Measurements from ENCODE around the gene FAM53B. TPM values are rescaled to one million over a fixed set of nuclear protein-coding genes. Genes with fewer than 3 reads are reported as not detected.
A peak's percentile ranks its signal among the peaks of the same experiment; 100 is the strongest.

FAM53B gene
- total RNA-seq, 2 donors from 2014 or later = 43.3 to 45.2 TPM

DNA sequence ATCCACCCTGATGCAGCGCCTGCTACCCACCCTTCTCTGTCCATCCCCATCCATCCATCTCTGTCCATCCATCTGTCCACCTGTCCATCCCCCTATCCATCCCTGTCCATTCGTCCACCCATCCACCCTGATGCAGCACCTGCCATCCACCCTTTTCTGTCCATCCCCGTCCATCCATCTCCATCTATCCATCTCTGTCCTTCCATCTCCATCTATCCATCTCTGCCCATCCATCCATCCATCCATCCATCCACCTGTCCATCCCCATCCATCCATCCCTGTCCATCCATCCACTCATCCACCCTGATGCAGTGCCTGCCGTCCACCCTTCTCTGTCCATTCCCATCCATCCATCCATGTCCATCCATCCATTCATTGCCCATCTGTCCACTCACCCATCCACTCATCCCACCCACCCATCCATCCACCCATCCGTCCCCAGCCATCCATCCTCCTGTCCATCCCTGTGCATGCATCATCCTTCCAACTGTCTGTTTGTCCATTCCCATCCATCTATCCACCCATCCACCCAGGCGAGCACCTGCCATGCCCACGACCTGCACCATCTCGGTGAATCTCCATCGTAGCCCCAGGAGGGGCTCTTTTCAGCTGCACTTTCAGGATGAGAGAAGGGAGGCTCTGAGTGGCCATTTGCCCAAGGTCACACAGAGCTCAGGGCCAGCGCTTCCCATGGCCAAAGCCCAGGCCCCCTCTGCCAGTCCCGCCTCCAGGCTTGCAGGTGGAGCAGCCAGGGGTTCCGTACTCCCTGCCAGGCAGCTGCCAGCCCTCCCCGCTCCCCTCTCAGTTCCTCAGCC is 145.2 kb downstream of the FAM53B start:
- Histone ChIP-seq H3K36me3 (no peaks in the 10 kb centered on the region), H3K27ac (no peak overlapping the region), H3K9ac (ENCODE audit: low read depth in 2 of 2, low read length in 2 of 2) (no peak overlapping the region), H3K4me3 (no peak overlapping the region), H3K27me3 (no peaks in the 10 kb centered on the region), H3K4me1 (no peaks in the 10 kb centered on the region), H3K9me3 (no peaks in the 10 kb centered on the region)
- no peak for DNase-seq
- intact Hi-C loops (cut with DNase I) = no loop called here
- TF ChIP-seq, protein P1, sequence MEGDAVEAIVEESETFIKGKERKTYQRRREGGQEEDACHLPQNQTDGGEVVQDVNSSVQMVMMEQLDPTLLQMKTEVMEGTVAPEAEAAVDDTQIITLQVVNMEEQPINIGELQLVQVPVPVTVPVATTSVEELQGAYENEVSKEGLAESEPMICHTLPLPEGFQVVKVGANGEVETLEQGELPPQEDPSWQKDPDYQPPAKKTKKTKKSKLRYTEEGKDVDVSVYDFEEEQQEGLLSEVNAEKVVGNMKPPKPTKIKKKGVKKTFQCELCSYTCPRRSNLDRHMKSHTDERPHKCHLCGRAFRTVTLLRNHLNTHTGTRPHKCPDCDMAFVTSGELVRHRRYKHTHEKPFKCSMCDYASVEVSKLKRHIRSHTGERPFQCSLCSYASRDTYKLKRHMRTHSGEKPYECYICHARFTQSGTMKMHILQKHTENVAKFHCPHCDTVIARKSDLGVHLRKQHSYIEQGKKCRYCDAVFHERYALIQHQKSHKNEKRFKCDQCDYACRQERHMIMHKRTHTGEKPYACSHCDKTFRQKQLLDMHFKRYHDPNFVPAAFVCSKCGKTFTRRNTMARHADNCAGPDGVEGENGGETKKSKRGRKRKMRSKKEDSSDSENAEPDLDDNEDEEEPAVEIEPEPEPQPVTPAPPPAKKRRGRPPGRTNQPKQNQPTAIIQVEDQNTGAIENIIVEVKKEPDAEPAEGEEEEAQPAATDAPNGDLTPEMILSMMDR (IDR thresholded peaks at IDR 0.05) = no peak

DNA sequence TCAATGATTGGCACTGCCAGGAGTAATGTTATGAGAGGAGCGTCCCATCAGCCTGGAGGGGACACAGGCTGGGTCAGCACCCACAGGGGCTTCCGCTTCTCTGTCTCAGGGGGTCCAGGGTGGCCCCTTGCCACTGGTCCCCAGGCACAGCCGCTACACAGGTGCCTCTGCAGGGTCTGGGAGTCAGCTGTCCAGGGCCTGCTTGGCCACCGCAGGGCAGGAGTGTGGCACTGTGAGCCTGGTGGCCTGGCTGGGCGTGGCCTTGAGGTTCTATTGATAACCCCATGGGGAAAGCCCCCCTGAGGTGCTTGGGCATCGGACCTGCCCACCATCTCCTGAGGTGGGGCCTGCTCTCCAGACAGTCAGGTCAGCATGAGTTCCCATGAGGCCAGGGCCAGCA is 146.0 kb downstream of the FAM53B start:
- H3K27ac ChIP-seq = no peak overlapping the region
- intact Hi-C loops (cut with DNase I) = no loop called here
- H3K9ac ChIP-seq (ENCODE audit: low read depth in 2 of 2, low read length in 2 of 2) = no peak overlapping the region
- H3K9me3 ChIP-seq = no peaks in the 10 kb centered on the region
- H3K4me1 ChIP-seq = no peaks in the 10 kb centered on the region
- no peak overlapping the region for H3K4me3 ChIP-seq
- DNase-seq = no peak
- TF ChIP-seq, protein P1 (IDR thresholded peaks at IDR 0.05) = no peak
- no peaks in the 10 kb centered on the region for H3K27me3 ChIP-seq
- H3K36me3 ChIP-seq = no peaks in the 10 kb centered on the region

DNA sequence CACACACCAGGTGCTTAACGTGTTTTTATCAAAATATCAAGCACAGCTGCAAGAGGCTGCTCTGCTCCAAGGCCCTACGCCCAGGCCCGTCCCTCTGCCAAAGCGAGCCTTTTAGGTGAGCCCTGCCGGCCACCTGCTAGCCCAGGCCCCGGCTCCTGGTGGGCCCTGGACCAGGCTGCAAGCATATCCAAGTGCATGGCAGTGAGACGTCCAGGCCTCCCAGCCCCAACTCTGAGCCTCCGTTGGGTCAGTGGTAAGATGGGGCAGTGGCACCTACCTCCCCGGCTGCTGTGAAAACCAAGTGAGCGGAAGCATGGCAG is 146.4 kb downstream of the FAM53B start:
- H3K36me3 ChIP-seq = no peaks in the 10 kb centered on the region
- H3K4me3 ChIP-seq = no peak overlapping the region
- H3K4me1 ChIP-seq = no peaks in the 10 kb centered on the region
- H3K9ac ChIP-seq (ENCODE audit: low read depth in 2 of 2, low read length in 2 of 2) = no peak overlapping the region
- no peaks in the 10 kb centered on the region for H3K27me3 ChIP-seq
- H3K9me3 ChIP-seq = no peaks in the 10 kb centered on the region
- TF ChIP-seq, protein P1 (IDR thresholded peaks at IDR 0.05) = no peak
- no peak overlapping the region for H3K27ac ChIP-seq
- no peak for DNase-seq
- intact Hi-C loops (cut with DNase I) = no loop called here

DNA sequence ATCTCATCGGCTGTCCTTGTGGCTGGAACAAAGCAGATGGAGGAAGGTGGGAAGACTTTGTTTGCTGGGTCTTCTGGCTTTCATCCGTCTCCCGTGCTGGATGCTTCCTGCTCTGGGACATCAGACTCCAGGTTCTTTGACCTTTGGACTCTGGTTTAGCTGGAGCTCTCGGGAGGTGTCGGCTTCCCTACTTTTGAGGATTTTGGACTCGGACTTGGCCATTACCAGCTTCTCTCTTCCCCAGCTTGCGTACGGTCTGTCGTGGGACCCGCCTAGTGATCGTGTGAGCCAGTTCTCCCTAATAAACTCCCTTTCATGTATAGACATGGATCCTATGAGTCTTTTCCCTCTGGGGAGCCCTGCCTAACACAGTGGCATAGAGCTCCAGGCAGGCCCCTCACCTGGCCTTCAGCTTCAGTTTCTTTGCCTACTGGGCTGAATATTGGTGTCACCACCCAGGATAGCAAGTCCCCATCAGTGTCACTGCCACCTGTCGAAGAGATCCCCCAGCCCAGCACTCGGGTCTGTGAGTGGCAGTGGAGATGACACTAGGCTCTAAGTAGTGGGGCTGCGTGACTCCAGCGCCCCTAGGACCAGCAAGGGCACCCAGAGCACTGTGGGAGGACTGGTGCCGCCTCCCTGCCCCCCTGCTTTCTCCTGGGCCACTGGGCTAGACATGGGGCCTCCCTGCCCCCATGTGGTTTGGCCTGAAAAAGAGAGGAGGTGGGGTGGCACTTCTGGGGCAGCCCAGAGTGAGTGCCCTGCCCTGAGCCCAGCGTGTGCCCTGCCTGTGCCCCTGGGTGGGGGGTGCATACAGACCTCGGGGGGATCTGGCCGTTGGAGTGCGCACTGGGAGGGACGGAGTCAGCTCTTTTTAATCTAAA is 147.0 kb downstream of the FAM53B start:
- no peaks in the 10 kb centered on the region for H3K27me3 ChIP-seq
- TF ChIP-seq, protein P1 (IDR thresholded peaks at IDR 0.05) = no peak
- H3K27ac ChIP-seq = no peak overlapping the region
- no peaks in the 10 kb centered on the region for H3K36me3 ChIP-seq
- no peak overlapping the region for H3K9ac ChIP-seq (ENCODE audit: low read depth in 2 of 2, low read length in 2 of 2)
- intact Hi-C loops (cut with DNase I) = no loop called here
- peak; percentile 40 for DNase-seq
- H3K4me1 ChIP-seq = no peaks in the 10 kb centered on the region
- no peak overlapping the region for H3K4me3 ChIP-seq
- H3K9me3 ChIP-seq = no peaks in the 10 kb centered on the region

DNA sequence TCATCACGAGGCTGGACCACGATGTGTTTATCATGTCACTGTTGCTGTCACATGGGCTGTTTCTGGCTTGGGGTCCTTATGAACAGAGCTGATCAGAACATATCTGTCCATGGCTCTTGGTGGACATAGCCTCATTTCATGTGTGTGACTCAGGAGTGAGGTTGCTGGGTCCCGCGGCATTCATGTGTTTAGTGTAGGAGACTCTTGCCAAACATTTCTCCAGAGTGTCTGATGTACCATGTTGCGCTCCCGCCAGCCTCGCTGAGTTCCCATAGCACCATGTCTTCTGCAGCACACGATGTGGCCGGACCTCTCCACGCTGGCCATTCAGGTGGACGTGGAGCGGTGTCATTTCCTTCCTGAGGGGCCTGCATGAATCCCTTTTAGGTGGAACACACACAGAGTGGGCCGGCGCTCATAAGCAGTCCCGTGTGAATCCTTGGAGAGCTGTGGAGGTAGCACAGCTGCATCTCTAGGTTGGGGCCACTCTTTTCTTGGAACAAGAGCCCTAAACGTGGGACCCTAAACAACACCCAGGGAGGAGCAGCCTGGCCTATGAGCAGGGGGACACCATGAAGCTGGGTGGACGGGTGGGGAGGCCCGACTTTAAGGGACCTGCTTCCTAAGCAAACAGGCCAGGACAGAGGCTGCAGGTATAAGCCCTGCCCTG is 147.9 kb downstream of the FAM53B start:
- TF ChIP-seq, protein P1 (IDR thresholded peaks at IDR 0.05) = no peak
- Histone ChIP-seq H3K27me3 (no peaks in the 10 kb centered on the region), H3K9me3 (no peaks in the 10 kb centered on the region), H3K36me3 (no peaks in the 10 kb centered on the region), H3K27ac (no peak overlapping the region), H3K4me3 (no peak overlapping the region), H3K4me1 (no peaks in the 10 kb centered on the region), H3K9ac (ENCODE audit: low read depth in 2 of 2, low read length in 2 of 2) (no peak overlapping the region)
- intact Hi-C loops (cut with DNase I) = no loop called here
- no peak for DNase-seq

Data from colonic mucosa (tissue), 4 donors.